GM12878 (cell line): Measurements from ENCODE around the gene PRKX. TPM values are rescaled to one million over a fixed set of nuclear protein-coding genes. Genes with fewer than 3 reads are reported as not detected.

Experiments
- ATAC-seq: fragments of 200-7000 bp; cut with Tn5 transposase; 3 replicates; pipeline ENCODE4 v1.9.1; 2020; ENCODE audit warnings: mild to moderate bottlenecking, moderate library complexity
- BruUV-seq: library from RNA; stranded (reverse); fragments of 400-500 nt; replicated peaks from 2 replicates; lab custom pipeline; 2021; lab: Mats Ljungman, UMichigan
- CTCF ChIA-PET: fragments of 300-600 bp; sonication (Branson Sonifier 250); formaldehyde crosslinking; extraction: SDS; loops from one replicate; lab custom pipeline; 2021; ENCODE audit warnings: inconsistent platforms; lab: Yijun Ruan, JAX
- POLR2A ChIA-PET: fragments of 350-600 bp; formaldehyde crosslinking; extraction: SDS; loops from one replicate; lab custom pipeline; 2021; ENCODE audit warnings: inconsistent platforms; lab: Charles Lee
- RAD21 ChIA-PET: fragments of 300-600 bp; sonication (Branson Sonifier 250); formaldehyde crosslinking; loops from one replicate; lab custom pipeline; 2023; ENCODE audit warnings: antibody characterized with exemption; ENCODE audit not compliant: unreplicated experiment; lab: Charles Lee
- SMC1A ChIA-PET: fragments of 300-600 bp; sonication (Branson Sonifier 250); formaldehyde crosslinking; loops from one replicate; lab custom pipeline; 2023; ENCODE audit not compliant: unreplicated experiment, uncharacterized antibody; lab: Charles Lee
- DNase-seq: peaks from one replicate; pipeline ENCODE4 v3.0.0-alpha.2; 2011; ENCODE audit warnings: low read depth, low spot score
- FAIRE-seq: peaks from 3 replicates; lab custom pipeline; 2011; peaks lifted over from hg19 to GRCh38; lab: Jason Lieb, UNC
- H2AFZ ChIP-seq: 2 replicates; pipeline ENCODE4 v1.6.0; 2011; ENCODE audit warnings: low read depth, low read length, control low read depth; ENCODE audit not compliant: control insufficient read depth
- H3K27ac ChIP-seq: 2 replicates; pipeline ENCODE4 v1.5.1; 2011; ENCODE audit warnings: control low read depth; ENCODE audit not compliant: control insufficient read depth, insufficient read depth
- H3K27me3 ChIP-seq, 2 experiments: replicated peaks in 1 of 2; 2 replicates each; pipeline versions ENCODE4 v1.6.0 to v1.6.1; 2011; ENCODE audit warnings: low read length in 1 of 2; ENCODE audit not compliant: control insufficient read depth in 2 of 2, insufficient read depth in 2 of 2
- H3K36me3 ChIP-seq, 2 experiments: 2 replicates each; pipeline ENCODE4 v1.5.1; 2011; ENCODE audit warnings: low read length in 1 of 2; ENCODE audit not compliant: control insufficient read depth in 2 of 2, insufficient read depth in 2 of 2
- H3K4me1 ChIP-seq: 2 replicates; pipeline ENCODE4 v1.6.1; 2011; ENCODE audit warnings: mild to moderate bottlenecking, low read length, moderate library complexity, mixed read lengths; ENCODE audit not compliant: control insufficient read depth, insufficient read depth
- H3K4me2 ChIP-seq: 2 replicates; pipeline ENCODE4 v1.6.0; 2011; ENCODE audit warnings: control low read depth; ENCODE audit not compliant: control insufficient read depth, insufficient read depth
- H3K4me3 ChIP-seq: fragments of 200-600 bp; sonication (generic); 2 replicates; pipeline ENCODE4 v1.5.1; 2016
- H3K79me2 ChIP-seq: 2 replicates; pipeline ENCODE4 v1.6.0; 2011; ENCODE audit warnings: low read length; ENCODE audit not compliant: control insufficient read depth, insufficient read depth
- H3K9ac ChIP-seq: 2 replicates; pipeline ENCODE4 v1.8.0; 2011; ENCODE audit warnings: low read length, control low read depth, mixed read lengths; ENCODE audit not compliant: control insufficient read depth, insufficient read depth
- H3K9me3 ChIP-seq: replicated peaks from 3 replicates; pipeline ENCODE4 v1.5.1; 2011; ENCODE audit warnings: mild to moderate bottlenecking, low read length; ENCODE audit not compliant: control insufficient read depth, insufficient read depth
- H4K20me1 ChIP-seq: 2 replicates; pipeline ENCODE4 v1.6.0; 2011; ENCODE audit not compliant: control insufficient read depth, insufficient read depth
- HCFC1 ChIP-seq: fragments of 150-350 bp; IDR thresholded peaks from 2 replicates; pipeline ENCODE4 v1.6.1; 2014; ENCODE audit warnings: low read length
- IKZF2 ChIP-seq, 2 experiments: fragments of 450-650 bp; IDR thresholded peaks; 2 replicates each; pipeline ENCODE4 v1.6.1; 2017; ENCODE audit warnings: mild to moderate bottlenecking in 2 of 2, moderate library complexity in 2 of 2
- RAD21 ChIP-seq: IDR thresholded peaks from 2 replicates; pipeline ENCODE4 v1.6.1; 2011; ENCODE audit warnings: mild to moderate bottlenecking, low read depth, low read length, moderate library complexity; ENCODE audit not compliant: insufficient read depth
- SUPT20H ChIP-seq: IDR thresholded peaks from 2 replicates; pipeline ENCODE4 v1.6.1; 2011; ENCODE audit warnings: low read depth, mild to moderate bottlenecking, low read length, moderate library complexity, borderline replicate concordance; ENCODE audit not compliant: control insufficient read depth
- WGBS: methylation state at CpG from one replicate; pipeline ENCODE4 v1.1.6; 2016; ENCODE audit warnings: low lambda C conversion rate; ENCODE audit not compliant: insufficient replicate concordance, insufficient coverage; ENCODE audit errors: missing lambda C conversion rate; 5-methylcytosine and 5-hydroxymethylcytosine counted together
- in situ Hi-C: fragments of 300-500 bp; cut with MboI; formaldehyde crosslinking; loops from 9 replicates; pipeline ENCODE4 v1.14.3; 2018; ENCODE audit warnings: mixed read lengths
- intact Hi-C: fragments of 100-400 bp; cut with micrococcal nuclease; formaldehyde crosslinking; loops from one replicate; pipeline ENCODE4 v1.14.2; 2022; ENCODE audit not compliant: unreplicated experiment
- polyA plus RNA-seq, 11 experiments: library from polyadenylated mRNA; depleted of rRNA in 4 of 11; unstranded in 6 of 11; stranded (reverse) in 5 of 11; fragments of >200 nt; fragmentation: Nextera tagmentation in 4 of 11; fragmentation: Illumina TruSeq in 1 of 11; extraction: Ambion mirVana in 4 of 11; extraction: Trizol in 1 of 11; gene quantifications; 1 replicate in 1 of 11; 2 replicates in 10 of 11; pipeline versions ENCODE4 v1.2.1 to v1.2.3, GENCODE V29; 2011 to 2016; ENCODE audit warnings: inconsistent platforms in 2 of 11, missing spikeins in 2 of 11, low read depth in 1 of 11
- total RNA-seq, 4 experiments: library from RNA; depleted of rRNA in 3 of 4; stranded (reverse); fragments of >200 nt in 3 of 4; fragmentation: Illumina TruSeq in 1 of 4; extraction: Trizol in 1 of 4; gene quantifications; 2 replicates each; pipeline versions ENCODE4 v1.2.1 to v1.2.3, GENCODE V29; 2013 to 2021
- TF ChIP-seq, protein P1 (sequence below): fragments of 450-650 bp; IDR thresholded peaks from 2 replicates; pipeline ENCODE4 v1.6.1; 2017; ENCODE audit warnings: mild to moderate bottlenecking

PRKX gene
- total and polyA plus RNA-seq, 10 of the 15 experiments (the other 5 are each of a cell fraction or from before 2014, with no cell fraction given), result 3.9 to 45.3 (median 23.9) TPM

GRCh38 chrX:3717742-3718420 lies 4.4 kb upstream of the PRKX start:
- no peak overlapping the region for H2AFZ ChIP-seq
- SMC1A ChIA-PET, result interaction anchor here (0.7 kb wide), 1 partner anchor 35 kb away, joined by 3 read pairs; no protein-coding TSS in a partner anchor
- intact Hi-C loops, result no loop called here
- TF ChIP-seq, protein P1, sequence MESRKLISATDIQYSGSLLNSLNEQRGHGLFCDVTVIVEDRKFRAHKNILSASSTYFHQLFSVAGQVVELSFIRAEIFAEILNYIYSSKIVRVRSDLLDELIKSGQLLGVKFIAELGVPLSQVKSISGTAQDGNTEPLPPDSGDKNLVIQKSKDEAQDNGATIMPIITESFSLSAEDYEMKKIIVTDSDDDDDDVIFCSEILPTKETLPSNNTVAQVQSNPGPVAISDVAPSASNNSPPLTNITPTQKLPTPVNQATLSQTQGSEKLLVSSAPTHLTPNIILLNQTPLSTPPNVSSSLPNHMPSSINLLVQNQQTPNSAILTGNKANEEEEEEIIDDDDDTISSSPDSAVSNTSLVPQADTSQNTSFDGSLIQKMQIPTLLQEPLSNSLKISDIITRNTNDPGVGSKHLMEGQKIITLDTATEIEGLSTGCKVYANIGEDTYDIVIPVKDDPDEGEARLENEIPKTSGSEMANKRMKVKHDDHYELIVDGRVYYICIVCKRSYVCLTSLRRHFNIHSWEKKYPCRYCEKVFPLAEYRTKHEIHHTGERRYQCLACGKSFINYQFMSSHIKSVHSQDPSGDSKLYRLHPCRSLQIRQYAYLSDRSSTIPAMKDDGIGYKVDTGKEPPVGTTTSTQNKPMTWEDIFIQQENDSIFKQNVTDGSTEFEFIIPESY, result no peak
- TF ChIP-seq HCFC1, result no peak
- TF ChIP-seq RAD21, result no peak
- TF ChIP-seq IKZF2 (IDR thresholded peaks at IDR 0.05), result no peak
- no peak for TF ChIP-seq SUPT20H
- TF ChIP-seq, all 136 proteins: peak for 0
- Histone ChIP-seq H3K27ac (no peak overlapping the region), H3K4me2 (no peak overlapping the region), H3K27me3 (no peaks in the 10 kb centered on the region), H3K4me1 (no peaks in the 10 kb centered on the region), H3K9ac (no peak overlapping the region), H4K20me1 (no peaks in the 10 kb centered on the region), H3K9me3 (no peaks in the 10 kb centered on the region), H3K36me3 (no peaks in the 10 kb centered on the region), H3K4me3 (no peak overlapping the region), H3K79me2 (peaks cover 2% of the 10 kb centered on the region)
- CTCF ChIA-PET, result no interaction called here
- ATAC-seq (no peak), FAIRE-seq (no peak), DNase-seq (no peak)
- BruUV-seq, result no TSS peak
- POLR2A ChIA-PET, result no interaction called here
- RAD21 ChIA-PET, result no interaction called here
- in situ Hi-C loops, result no loop called here
- WGBS, result 41% methylated on average over 11 of the region's 11 CpGs
